Activated CD4-positive, alpha-beta T cell treated with anti-CD3 and anti-CD28 coated beads, Interleukin-2, amount 50 U/mL, for 4 hours (primary cell): ENCODE results near the gene NLRP5.
"Not testable (repeated sequence)": the region's sequence is repeated elsewhere in the genome, so short reads cannot be mapped to it uniquely, and the experiment has no call there.

Source experiments
- DNase-seq, 2 experiments: peaks; one replicate each; pipeline ENCODE4 v3.0.0-alpha.2; 2020

The NLRP5 gene

DNA sequence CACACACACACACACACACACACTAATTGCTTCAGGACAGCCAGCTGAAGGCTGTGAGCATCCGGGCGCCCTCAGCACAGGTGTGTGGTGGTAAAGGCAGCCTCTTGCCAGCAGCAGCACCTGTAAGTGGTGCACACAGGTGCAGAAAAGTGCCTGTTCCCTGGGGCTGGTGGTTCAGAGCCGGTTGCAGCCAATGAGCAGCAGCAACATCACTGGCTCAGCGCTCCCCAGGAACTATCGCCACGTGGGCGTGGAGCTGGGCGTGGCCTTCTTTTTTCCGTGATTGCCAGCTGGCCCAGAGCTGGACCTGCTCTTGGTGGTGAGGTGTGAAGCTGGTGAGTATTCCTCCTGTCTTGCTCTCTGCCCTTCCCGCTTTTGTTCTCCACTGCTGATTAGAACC, at the start of gene NLRP5:
NLRP5 (plus strand) TSS at position 289 of the 400 bp plus-strand sequence.
- no peak for DNase-seq

DNA sequence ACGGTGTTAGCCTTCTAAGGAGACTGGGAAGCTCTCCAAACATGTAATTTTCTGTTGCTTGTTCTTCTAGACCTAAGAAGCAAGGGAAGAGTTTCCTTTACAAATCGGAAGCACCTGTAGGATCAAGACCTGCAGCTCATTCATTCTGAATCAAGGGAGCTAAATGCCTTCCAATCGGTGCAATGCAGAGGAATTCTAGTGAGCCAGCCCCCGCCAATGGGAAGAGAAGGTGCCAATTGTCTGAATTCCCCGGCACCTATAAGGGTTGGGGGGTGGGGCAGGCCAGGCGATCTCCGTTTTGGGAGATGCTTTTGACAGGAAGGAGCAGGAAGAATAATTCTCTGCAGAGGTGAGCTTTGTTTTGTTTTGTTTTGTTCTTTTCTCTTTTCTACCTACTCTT, 47.4 kb upstream of the NLRP5 start:
- DNase-seq, result no peak

DNA sequence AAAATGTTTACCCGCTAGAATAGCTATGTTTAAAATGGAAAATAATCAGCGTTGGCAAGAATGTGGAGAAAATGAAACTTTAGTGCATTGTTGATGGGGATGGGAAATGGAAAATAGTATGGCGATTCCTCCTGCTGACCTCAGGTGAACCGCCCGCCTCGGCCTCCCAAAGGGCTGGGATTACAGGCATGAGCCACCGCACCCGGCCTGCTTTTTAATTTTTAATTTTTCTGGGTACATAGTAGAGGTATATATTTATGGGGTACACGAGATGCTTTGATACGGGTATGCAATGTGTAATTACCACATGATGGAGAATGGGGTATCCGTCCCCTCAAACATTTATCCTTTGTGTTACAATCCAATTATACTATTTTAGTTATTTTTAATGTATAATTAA, 46.3 kb upstream of the NLRP5 start:
- DNase-seq, result no peak

DNA sequence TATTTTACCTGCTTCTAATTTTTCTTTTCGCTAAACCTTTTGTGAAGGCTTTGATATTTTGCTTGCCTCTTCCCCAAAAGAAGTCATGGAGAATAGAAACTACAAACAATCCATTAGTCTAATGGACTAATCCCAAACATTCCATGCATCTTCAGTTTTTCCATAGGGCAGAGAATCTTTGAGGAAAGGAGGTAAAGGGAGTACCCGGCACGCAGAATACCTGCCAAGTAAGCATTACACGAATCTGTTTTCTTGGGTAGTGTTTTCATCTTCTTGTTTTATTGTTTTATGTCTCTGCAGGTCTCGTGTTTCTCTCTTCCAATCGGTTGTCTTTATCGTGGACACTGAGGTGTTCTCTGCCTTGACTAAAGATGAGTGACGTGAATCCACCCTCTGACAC, 39.0 kb upstream of the NLRP5 start, which contains the start of gene NLRP8:
NLRP8 (plus strand) TSS at position 301 of the 400 bp plus-strand sequence.
- DNase-seq, result no peak

DNA sequence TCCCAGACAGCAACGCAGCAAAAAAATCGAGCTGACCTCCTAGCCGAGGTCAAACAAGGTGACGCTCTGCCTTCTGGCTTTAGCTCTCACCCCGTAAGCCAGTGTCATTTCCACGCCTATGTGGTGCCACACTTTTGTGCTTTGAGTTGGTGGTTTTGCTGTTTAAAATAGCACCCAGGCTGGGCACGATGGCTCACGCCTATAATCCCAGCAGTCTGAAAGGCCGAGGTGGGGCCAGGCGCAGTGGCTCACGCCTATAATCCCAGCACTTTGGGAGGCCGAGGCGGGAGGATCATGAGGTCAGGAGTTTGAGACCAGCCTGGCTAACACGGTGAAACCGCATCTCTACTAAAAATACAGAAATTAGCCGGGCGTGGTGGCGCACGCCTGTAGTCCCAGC, 36.0 kb upstream of the NLRP5 start:
- not testable (repeated sequence) for DNase-seq

DNA sequence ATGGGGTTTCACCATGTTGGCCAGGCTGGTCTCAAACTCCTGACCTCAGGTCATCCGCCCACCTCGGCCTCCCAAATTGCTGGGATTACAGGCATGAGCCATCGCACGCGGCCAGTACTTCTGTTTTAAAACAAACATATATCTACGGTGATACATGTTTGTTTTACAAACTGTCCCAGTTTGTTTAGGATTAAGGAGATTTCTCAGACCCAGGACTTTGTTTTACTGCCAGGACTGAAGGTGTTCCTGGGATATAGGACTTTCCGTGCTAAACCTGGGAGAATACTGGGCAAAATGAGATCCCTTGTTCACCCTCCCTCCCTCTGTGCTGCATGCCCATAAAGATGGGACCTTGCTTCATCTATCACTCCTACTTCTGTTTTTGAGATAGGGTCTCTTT, 30.1 kb upstream of the NLRP5 start:
- no peak for DNase-seq

DNA sequence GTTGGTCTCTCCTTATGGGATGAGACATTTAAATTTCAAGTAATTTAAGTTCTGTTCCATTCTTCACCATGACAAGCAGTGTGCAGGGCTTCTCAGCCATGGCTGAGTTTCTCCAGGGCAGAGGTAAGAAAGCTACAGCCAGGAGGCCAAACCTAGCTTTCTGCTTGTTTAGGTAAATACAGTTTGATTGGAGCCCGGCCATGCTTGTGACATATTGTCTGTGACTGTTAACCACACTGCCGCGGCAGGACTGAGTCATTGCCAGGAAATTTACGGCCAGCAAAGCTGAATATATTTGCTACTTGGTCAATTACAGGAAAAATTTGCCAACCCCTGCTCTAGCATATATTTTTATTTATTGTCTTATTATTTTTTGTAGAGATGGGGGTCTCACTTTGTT, 28.2 kb upstream of the NLRP5 start:
- no peak for DNase-seq

DNA sequence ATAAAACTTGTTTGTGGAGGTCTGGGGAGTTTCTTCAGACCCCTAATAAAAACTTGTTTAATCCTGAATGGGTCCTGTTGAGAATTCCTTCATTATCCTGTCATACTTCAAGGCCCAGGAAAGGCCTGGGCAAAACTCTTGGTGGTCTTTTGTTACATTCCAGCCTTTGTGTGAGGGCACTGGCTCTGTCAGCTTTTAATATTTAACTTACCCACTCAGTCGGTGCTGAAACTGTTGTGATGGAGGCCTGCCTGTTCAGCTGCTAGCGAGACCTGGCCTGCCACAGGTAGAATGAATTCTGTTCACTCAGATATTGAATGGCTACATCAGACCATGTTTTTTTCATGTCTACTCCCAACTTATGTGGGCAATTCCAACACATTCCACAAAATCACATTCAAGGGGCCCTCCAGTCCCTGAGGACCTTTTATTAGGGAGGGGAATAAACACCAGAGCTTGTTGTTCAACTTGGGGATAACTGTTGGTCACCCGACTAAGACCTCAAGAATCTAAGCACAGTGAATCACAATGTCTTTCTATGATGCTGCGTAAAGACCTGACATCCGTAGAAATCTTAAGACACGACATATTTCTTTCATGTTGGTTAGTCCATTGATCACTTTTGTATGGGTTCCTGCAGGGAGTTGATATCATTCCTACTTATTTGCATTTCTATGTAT, 26.4 kb upstream of the NLRP5 start:
- DNase-seq, result no peak

DNA sequence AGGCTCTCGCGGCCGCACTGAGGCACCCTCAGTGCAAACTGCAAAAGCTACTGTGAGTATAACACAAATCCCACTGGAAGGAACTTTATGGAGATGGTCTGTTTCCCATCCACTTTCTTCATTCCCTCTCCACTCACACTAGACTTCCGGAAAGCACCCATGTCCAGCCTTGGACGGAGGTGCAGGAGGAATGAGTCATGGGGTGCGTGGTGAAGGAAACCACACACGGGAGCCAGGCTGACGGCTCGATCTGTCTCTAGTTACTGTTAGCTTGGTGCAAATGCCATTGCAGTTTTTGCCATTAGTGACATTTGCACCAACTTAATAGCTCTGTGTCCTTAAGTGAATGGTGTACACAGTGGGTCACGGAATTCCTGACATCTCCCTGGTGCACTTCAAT, 24.4 kb upstream of the NLRP5 start:
- DNase-seq, result no peak

DNA sequence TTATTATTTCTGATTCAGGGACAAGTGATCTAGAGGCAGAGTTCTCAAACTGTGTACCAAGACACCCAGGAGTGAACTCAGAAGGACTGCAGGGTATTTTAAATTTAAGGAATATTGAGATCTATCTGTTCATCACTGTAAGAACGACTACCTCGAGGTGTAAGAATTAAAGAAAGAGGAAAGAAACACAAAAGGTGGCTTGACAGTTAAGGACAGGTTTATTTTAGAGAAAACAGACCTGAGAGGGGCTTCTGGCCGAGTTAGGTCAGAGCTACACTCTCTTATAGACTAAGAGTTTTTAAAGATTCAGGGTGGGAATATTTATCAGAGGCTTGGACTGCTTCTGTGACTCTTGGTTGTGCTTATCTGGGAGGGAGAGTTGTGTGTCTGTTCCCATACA, 12.6 kb upstream of the NLRP5 start:
- no peak for DNase-seq

DNA sequence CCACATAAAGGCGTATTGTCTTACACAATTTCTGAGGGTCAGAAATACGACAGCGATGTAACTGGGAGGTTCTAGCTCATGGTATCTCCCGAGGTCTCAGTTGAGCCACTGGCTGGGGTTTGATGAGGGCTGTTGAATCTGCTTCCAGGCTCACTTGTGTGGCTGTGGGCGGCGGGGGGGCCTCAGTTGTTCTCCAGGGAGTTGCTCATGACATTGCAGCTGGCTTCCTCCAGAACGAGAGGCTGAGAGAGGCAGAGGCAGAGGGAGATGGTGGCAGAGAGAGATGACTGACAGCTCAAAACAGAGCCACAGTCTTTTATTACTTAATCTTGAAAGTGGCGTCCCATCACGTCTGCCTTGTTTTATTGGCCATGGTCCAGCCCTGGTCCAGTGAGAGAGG, 6.2 kb upstream of the NLRP5 start:
- DNase-seq, result no peak

DNA sequence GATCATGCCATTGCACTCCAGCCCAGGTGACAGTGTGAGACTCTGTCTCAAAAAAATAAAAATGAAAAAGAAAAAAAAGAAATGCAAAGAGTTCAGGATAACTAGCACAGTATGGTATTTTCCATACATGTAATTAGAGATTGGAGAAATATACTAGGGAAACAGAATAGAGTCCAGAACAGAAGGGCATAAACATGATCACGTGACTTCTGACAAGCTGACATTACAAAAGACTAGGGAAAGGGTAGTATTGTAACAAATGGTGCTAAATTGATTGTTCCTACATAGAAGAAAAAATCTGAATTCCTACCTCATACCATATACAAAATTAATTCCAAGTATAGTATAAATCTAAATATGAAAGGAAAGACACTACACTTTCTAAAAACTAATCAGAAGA, 1.3 kb upstream of the NLRP5 start:
- no peak for DNase-seq

DNA sequence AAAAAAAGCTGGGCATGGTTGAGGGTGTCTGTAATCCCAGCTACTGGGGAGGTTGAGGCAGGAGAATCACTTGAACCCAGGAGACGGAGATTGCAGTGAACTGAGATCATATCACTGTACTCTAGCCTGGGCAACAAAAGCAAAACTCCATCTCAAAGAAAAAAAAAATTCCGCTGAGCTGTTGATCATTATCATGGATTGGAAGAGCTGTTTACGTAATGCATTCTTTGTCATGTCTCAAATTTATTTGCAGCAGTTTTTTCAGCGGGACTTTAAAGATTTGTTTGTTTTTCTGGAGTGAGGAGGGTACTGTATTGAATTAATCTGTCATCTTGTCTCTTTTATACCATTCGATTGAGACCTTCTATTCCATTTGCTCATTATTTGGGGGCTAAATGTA, 4.3 kb downstream of the NLRP5 start:
- no peak for DNase-seq

DNA sequence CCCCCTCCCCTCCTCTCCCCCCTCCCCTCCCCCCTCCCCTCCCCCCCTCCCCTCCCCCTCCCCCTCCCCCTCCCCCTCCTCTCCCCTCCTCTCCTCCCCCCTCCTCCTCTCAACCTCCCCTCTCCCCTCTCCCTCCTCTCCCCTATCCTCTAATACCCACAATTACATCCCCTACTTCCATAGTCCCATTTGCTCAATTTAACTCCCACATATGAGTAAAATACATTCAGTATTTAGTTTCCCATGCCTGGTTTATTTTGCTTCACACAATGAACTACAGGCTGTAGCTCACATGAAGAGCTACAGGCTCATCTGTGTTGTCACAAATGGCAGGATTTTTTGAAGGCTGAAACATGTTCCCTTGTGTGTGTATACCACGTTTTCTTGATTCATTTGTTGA, 6.9 kb downstream of the NLRP5 start:
- no peak for DNase-seq

DNA sequence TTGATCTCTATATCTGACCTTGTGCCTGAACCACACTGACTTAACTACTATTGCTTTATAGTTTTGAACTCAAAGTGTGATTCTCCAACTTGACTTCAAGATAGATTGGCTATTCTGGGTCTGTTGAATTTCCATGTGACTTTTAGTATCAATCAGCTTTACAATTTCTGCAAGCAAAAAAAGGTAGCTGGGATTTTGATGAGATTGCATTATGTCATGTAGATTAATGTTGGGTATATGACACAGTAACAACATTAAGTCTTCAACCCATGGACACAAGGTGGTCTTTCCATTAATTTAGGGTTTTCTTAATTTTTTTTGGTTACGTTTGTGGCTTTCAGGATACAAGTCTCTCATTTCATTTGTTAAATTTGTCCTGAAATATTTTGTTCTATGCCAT, 28.2 kb downstream of the NLRP5 start:
- DNase-seq, result no peak

DNA sequence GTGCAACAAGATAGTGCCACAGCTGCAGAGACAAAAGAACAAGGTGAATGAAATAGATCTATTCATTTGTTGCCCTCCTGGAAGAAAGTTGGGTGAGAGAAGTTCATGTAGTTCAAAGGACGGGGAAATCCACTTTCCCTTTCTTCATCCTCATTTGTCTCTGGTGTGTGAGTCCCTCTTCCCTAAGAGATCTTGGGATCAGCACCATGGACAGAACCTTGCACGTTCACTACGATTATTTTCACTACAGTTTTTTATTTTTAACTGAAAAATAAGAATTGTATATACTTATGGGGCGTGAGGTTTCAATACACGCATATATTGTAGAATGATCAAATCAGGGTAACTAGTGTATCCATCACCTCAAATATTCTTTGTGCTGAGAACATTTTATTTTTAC, 29.2 kb downstream of the NLRP5 start:
- DNase-seq, result no peak

DNA sequence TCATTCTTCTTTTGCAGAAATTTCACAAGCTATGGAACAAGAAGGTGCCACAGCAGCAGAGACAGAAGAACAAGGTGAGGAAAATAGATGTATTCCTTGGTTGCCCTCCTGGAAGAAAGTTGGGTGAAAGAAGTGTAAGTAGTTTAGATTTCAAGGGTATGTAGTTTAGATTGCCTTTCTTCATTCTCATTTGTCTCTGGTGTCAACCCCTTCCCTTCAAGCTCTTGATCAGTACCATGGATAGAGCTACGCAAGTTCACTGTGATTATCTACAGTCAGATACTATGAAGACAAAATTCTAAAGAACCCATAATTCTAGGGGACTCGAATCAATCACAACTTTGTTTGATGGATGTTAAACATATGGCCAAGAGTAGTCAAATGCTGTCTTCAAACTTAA, 32.8 kb downstream of the NLRP5 start:
- DNase-seq, result not testable (repeated sequence)

DNA sequence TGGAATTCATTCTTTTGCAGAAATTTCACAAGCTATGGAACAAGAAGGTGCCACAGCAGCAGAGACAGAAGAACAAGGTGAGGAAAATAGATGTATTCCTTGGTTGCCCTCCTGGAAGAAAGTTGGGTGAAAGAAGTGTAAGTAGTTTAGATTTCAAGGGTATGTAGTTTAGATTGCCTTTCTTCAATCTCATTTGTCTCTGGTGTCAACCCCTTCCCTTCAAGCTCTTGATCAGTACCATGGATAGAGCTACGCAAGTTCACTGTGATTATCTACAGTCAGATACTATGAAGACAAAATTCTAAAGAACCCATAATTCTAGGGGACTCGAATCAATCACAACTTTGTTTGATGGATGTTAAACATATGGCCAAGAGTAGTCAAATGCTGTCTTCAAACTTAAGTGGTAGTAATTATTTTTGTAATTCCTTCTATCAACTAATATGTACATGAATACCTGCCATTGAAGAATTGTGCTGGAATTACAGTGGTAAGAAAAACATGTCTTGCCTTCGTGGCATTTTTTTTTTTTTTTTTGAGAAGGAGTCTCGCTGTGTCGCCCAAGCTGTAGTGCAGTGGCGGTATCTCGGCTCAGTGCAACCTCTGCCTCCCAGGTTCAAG, 33.9 kb downstream of the NLRP5 start:
- DNase-seq, result not testable (repeated sequence)

DNA sequence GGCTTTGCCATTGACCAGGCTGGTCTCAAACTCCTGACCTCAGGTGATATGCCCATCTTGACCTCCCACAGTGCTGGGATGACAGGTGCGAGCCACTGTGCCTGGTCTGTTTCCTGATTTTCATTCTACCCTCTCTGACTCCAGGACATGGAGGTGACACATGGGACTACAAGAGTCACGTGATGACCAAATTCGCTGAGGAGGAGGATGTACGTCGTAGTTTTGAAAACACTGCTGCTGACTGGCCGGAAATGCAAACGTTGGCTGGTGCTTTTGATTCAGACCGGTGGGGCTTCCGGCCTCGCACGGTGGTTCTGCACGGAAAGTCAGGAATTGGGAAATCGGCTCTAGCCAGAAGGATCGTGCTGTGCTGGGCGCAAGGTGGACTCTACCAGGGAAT, 40.2 kb downstream of the NLRP5 start:
- DNase-seq, result no peak

DNA sequence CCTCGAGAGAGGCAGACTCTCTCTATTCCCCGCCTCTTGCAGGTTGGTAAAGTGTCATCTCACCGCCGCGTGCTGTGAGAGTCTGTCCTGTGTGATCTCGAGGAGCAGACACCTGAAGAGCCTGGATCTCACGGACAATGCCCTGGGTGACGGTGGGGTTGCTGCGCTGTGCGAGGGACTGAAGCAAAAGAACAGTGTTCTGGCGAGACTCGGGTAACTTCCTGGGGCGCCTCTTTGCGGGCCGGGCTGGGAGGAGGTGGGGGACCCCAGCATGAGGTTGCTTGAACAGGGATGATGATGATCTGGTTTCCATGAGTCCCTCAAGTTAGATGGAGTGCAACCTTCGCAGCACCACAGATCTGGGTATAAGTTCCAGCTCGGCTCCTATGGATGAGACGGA, 67.0 kb downstream of the NLRP5 start:
- no peak for DNase-seq

DNA sequence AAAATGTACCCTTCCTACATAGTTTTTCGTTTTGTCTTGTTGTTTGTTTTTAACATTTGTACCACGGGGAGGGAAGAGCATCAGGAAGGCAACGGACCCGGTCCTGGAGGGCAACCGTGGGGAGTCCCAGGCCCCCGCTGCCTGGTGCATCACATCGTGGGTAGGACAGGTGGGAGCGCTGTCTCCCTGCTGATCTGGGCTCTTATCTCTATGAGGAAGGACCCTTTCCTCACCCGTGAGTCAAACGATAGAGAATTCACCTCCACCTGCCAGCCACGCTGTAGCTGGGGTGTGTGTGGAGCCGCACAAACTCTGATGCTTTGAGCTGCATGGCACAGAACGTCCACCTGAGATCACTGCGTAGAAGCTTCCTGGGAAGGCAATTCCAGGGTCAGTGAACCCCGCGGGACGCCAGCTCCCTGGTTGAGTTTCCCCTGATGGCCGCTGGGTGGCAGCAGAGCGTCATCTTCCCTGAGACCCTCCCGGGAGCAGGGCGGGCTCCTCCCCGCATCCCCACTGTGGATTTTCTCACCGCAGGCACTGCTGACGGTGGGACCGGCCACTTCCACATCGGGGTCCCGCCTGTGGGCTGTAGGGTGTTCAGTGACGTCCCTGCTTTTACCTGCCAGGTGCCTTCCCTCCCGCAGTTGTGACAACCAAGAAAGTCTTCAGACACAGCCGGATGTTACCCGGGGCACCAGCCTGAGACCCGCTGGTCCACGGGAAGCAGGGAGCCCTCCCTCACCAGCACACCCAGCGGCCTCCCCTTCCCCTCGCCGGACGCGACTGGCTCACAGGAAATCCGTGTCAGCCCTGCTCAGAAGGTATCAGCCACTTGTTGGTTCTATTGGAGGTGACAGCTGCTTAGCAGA, 79.8 kb downstream of the NLRP5 start:
- DNase-seq, result peak; percentile 53 to 56

DNA sequence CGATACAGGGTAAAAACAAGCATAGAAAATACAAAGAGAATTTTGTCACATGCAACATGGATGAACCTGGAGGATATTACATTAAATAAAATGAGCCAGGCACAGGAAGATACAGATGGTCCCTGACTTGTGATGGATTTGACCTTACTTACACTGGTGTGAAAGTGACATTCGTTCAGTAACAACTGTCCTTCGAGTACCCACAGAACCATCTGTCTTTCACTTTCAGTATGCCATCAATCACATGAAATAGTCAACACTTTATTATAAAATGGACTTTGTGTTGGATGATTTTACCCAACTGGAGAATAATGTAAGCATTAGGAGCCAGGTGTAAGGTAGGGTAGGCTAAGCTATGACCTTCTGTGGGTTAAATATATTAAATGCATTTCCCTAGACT, 83.1 kb downstream of the NLRP5 start:
- no peak for DNase-seq

DNA sequence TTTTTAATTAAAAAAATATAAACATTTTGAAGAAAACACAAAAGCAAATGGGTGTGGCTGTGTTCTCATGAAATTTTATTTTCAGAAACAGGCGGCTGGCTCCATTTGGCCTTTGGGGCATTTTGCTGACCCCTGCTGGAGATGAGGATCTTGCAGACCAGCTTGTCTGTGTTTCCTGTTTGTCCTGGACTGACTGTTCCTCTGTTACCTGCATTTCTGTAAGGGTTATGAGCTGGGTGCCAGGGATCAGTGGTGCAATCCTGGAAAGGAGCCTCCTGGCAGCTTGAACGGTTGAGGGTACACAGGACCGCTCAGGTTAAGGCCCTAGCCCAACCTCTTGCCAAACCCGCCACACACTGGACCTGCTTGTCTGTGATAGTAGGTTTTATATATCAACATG, 84.6 kb downstream of the NLRP5 start:
- DNase-seq, result no peak

DNA sequence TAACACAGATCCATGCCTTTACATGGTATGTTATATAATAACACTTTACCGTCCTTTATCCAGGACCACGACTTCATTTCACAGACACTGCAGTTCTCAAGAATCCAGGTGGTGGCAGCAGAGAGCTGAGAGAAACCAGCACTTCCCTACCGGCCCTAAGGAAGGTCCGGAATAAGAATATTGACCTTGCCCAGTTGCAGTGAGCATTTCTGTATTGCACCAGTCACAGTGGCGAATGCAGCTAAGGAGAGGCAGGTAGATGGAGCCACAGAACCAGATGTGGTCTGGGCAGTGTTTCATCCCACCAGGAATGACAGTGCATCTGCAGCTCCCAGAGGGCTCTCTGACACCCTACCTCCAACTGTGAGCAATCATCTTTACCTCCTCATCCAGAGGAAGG, 89.9 kb downstream of the NLRP5 start:
- peak in 1 of 2 experiments; percentile 38 for DNase-seq
